KG1 (cell line): ENCODE results near the gene USP34.
A peak's percentile ranks its signal among the peaks of the same experiment; 100 is the strongest.
"Not testable (repeated sequence)": the region's sequence is repeated elsewhere in the genome, so short reads cannot be mapped to it uniquely, and the experiment has no call there.

Source experiments
- DNase-seq: peaks from one replicate; lab custom pipeline; 2025; lab: John Stamatoyannopoulos, UW

Gene USP34

GRCh38 chr2:61148091-61148490 is 322.8 kb downstream of the USP34 start:
- not testable (repeated sequence) for DNase-seq

DNA sequence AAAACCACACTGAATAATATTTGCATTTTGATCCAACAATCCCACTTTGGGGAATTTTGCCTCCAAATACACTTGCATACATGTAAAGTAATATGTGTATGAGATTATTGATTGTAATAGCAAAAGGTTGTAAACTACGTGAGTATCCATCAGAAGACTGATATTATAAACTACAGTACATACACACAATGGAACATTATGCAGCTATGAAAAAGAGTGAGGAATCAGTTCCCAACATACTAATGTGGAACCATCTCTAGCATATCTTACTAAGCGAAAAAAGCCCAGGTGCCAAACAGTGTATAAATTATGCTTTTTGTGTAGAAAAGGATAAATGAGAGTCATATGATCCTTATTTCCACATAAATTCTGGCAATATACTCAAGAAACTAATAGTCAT is 324.9 kb downstream of the USP34 start:
- DNase-seq: no peak

GRCh38 chr2:61144697-61145268 is 326.1 kb downstream of the USP34 start:
- DNase-seq: peak; percentile 96

DNA sequence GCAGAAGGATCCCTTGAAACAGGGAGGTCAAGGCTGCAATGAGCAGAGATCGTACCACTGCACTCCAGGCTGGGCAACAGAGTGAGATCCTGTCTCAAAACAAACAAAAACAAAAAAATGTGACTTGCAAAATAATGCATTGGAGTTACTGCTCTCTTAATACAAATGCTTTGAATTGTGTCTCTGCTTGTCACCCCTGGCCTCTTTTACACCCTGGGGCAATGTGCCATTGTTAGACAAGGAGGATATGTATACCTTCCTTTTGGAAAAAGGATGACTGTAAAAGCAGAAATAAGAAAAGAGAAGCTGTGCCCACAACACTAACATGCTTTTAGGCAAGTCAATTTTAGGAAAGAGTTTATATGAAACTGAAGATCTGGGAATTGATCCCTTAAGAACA is 329.7 kb downstream of the USP34 start:
- no peak for DNase-seq

- no peak for DNase-seq
These were observed 332.0 kb downstream of the USP34 start for GRCh38 chr2:61138859-61139258.
